GM08714 (cell line): ENCODE measurements around the gene SLC4A5.

Source experiments
- H3K4me3 ChIP-seq: fragments of 200-500 bp; sonication (Bioruptor generic); 2 replicates; pipeline ENCODE4 v1.5.1; 2014; ENCODE audit warnings: mild to moderate bottlenecking, low read length, inconsistent platforms
- ZNF274 ChIP-seq: IDR thresholded peaks from 2 replicates; pipeline ENCODE4 v1.6.1; 2012; ENCODE audit warnings: mild to moderate bottlenecking, low read depth, low read length

The SLC4A5 gene

DNA sequence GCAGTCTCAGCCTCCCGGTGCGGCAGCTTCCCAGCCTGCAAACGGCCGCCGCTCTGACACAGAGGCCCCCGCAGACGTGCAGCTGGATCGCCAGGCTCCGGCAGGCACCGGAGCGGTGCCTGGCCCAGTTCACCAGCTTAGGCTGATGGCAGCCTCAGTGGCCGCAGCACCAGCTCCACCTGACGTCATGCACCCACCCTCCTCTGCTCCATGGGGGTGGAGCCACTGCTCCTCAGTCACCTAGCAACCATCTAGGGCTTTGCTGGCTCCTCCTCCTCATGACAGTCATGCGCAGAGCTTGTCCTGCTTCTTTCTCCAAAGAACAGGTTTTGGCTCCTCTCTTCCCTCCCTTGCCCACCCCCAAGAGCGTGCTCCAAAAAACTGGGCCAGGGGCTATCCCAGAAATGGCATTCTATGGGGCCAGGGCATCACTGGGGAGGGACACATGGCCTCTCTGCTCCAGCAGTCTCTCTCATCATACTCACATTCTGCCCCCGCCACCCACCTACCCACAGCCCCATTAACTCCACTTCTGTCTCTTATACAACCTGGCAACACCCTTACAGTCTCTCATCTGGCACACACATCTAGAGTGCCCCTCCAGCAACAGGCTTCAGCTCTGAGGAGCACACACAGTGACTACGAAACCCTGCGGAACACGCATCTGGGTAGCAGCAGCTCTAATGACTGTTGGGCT lies 31.4 kb upstream of the SLC4A5 start:
- no peak overlapping the region for H3K4me3 ChIP-seq
- no peak for TF ChIP-seq ZNF274

- no peak for TF ChIP-seq ZNF274
Measured at GRCh38 chr2:74373985-74374384, 30.8 kb upstream of the SLC4A5 start.

GRCh38 chr2:74373221-74373676 lies 30.0 kb upstream of the SLC4A5 start:
- no peak for TF ChIP-seq ZNF274
- no peak overlapping the region for H3K4me3 ChIP-seq

More at GRCh38 chr2:74373985-74374384, 30.8 kb upstream of the SLC4A5 start:
- no peak overlapping the region for H3K4me3 ChIP-seq

GRCh38 chr2:74372674-74373073 lies 29.5 kb upstream of the SLC4A5 start:
- H3K4me3 ChIP-seq, result no peak overlapping the region

DNA sequence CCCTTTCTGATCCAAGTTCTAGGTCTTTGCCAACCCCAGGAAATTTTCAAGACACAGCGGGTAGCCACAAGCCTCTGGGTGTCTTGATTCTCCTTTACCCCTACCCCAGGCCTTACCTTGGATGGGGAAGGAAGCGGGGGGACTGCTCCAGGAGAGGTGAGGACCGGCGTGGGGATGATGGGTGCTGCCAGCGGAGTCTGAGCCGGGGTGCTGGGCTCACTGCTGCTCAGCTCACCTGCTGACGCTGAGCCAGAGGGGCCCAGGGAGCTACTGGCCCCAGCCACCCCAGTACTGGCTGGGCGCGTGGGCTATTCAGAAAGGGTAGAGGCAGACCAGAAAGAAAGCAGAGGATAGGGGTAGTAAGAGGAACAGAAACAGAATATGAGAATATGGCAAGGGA lies 28.2 kb upstream of the SLC4A5 start:
- no peak overlapping the region for H3K4me3 ChIP-seq
- no peak for TF ChIP-seq ZNF274

More at GRCh38 chr2:74372674-74373073, 29.5 kb upstream of the SLC4A5 start:
- TF ChIP-seq ZNF274, result no peak

- no peak for TF ChIP-seq ZNF274
- no peak overlapping the region for H3K4me3 ChIP-seq
Measured at GRCh38 chr2:74369976-74370375, 26.8 kb upstream of the SLC4A5 start.

GRCh38 chr2:74368499-74368898 lies 25.3 kb upstream of the SLC4A5 start:
- no peak for TF ChIP-seq ZNF274
- H3K4me3 ChIP-seq, result no peak overlapping the region

GRCh38 chr2:74367789-74368188 lies 24.6 kb upstream of the SLC4A5 start:
- TF ChIP-seq ZNF274, result no peak

GRCh38 chr2:74366036-74366435 lies 22.8 kb upstream of the SLC4A5 start:
- no peak overlapping the region for H3K4me3 ChIP-seq
- TF ChIP-seq ZNF274, result no peak

More at GRCh38 chr2:74367789-74368188, 24.6 kb upstream of the SLC4A5 start:
- no peak overlapping the region for H3K4me3 ChIP-seq

DNA sequence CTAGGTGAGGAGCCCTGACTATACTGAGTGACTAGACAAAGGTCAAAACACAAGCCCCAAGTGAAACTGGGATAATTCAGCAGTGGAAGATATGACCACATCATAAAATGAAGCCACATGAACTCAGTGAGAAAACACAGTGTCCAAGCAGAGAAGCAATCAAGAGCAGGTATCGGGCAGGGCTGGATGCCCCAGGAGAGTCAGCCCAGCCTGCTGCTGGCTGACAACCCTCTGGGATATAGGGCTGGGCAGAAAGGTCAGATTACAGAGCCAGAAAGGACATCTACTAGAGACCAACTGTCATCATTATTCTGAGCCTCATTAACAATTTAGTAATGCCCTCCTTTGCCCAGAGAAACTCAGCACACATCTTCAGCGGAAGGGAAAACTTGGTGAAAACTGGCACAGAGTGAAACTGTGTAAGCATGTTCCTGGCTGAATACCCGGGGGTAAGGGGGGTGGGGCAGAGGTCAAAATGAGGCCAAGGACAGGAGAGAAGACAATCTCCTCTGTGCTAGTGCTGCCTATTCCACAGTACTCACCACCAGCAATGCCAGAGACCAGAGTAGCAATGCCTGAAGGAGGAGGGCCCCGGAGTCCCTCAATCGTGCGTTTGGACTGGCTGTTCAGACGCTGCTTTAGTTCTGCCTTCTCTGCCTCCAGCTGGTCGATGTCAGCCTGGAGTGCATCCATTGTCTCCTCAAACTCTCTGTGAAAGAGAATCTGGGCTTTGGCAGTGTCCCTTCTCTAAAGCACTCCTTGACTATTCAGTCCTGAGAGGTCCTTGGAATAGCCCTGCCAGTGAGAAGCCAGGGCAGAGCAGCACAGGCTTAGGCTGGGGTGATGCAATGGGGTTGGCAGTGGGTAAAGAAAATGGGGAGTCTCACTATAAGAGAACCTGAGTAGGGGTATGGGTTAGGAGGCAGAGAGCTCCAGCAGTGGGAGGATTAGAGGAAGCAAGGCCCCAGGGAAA lies 21.6 kb upstream of the SLC4A5 start:
- TF ChIP-seq ZNF274, result no peak
- no peak overlapping the region for H3K4me3 ChIP-seq

DNA sequence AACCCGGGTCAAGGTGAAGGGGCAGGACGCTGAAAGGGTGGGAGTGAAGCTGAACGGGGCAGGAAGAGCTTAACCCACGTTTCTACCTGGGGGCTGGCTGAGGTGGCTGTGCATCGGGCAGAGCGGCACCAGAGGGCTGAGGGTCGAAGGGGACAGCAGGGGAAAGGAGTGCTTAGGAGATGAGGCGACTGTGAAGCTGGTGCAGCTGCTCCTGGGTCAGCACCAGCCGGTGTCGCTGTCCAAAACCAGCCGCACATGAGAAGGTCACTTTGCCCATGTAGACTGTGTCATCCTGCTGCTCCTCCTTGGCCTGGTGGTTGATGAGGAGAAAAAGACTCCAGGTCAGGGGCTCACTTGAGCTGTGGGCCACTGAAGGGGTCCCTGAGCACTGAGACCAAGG lies 18.1 kb upstream of the SLC4A5 start:
- H3K4me3 ChIP-seq, result no peak overlapping the region
- TF ChIP-seq ZNF274, result no peak

- H3K4me3 ChIP-seq, result no peak overlapping the region
- TF ChIP-seq ZNF274, result no peak
Measured at GRCh38 chr2:74357627-74358026, 14.4 kb upstream of the SLC4A5 start.

- H3K4me3 ChIP-seq, result no peak overlapping the region
- no peak for TF ChIP-seq ZNF274
Measured at GRCh38 chr2:74349889-74350288, 6.7 kb upstream of the SLC4A5 start.

- TF ChIP-seq ZNF274, result no peak
- H3K4me3 ChIP-seq, result no peak overlapping the region
Measured at GRCh38 chr2:74347742-74348141, 4.5 kb upstream of the SLC4A5 start.

GRCh38 chr2:74347303-74347702 lies 4.1 kb upstream of the SLC4A5 start:
- H3K4me3 ChIP-seq, result no peak overlapping the region
- no peak for TF ChIP-seq ZNF274
